GM12891 (cell line): Measurements from ENCODE around the gene RNF167.
A peak's percentile ranks its signal among the peaks of the same experiment; 100 is the strongest.

Experiments used
- DNase-seq: peaks from one replicate; pipeline ENCODE4 v3.0.0; 2011; ENCODE audit warnings: low spot score; ENCODE audit not compliant: insufficient read length
- FAIRE-seq: peaks from 2 replicates; lab custom pipeline; 2011; peaks lifted over from hg19 to GRCh38; lab: Jason Lieb, UNC
- PAX5 ChIP-seq: IDR thresholded peaks from 2 replicates; pipeline ENCODE4 v1.6.1; 2011; ENCODE audit warnings: low read length, moderate library complexity, mild to moderate bottlenecking; ENCODE audit not compliant: insufficient read depth, severe bottlenecking
- POLR2A ChIP-seq: IDR thresholded peaks from 2 replicates; pipeline ENCODE4 v1.6.1; 2011; ENCODE audit warnings: low read depth, low read length, control low read depth
- POLR2AphosphoS5 ChIP-seq: IDR thresholded peaks from 2 replicates; pipeline ENCODE4 v1.6.1; 2011; ENCODE audit warnings: low read depth, low read length, control low read depth
- POU2F2 ChIP-seq: IDR thresholded peaks from 2 replicates; pipeline ENCODE4 v1.6.1; 2011; ENCODE audit warnings: low read depth, mild to moderate bottlenecking, control low read depth, low read length, moderate library complexity
- SPI1 ChIP-seq: IDR thresholded peaks from 2 replicates; pipeline ENCODE4 v1.6.1; 2011; ENCODE audit warnings: low read depth, low read length, control low read depth
- TAF1 ChIP-seq: IDR thresholded peaks from 2 replicates; pipeline ENCODE4 v1.6.1; 2011; ENCODE audit warnings: low read depth, low read length, control low read depth

Gene RNF167

GRCh38 chr17:4987767-4988567, 47.9 kb downstream of the RNF167 start:
- FAIRE-seq (peak; percentile 71), DNase-seq (no peak)
- TF ChIP-seq POLR2AphosphoS5 (no peak), TAF1 (0 out of 2 replicates have a peak, but pooled peaks have one; percentile 4), POU2F2 (no peak), SPI1 (no peak), POLR2A (no peak; the same call in 1 of the 2 replicates), PAX5 (no peak)

DNA sequence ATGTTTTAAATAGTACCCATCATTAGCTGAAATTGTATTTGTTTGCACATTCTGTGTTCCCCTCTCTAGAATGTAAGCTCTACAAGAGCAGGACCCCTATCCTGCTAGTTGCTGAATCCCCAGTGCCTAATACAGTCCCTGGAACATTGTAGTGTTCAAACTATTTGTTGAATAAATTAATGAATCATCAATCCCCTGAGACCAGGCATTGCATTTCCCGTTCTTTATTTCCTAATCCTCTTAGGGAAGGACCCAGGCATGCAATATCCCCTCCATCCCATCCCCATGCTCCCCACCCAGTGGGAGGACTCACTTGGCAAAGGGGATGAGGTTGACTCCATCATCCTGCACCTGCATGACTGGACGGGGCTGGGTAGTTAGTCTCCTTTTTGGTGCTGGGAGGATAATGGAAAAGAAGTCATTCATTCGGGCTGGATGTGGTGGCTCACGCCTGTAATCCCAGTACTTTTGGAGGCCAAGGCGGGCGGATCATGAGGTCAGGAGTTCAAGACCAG, 54.1 kb downstream of the RNF167 start:
- DNase-seq (no peak), FAIRE-seq (no peak)
- no peak for TF ChIP-seq POU2F2
- TF ChIP-seq SPI1: no peak
- TF ChIP-seq TAF1: no peak
- TF ChIP-seq PAX5: no peak
- TF ChIP-seq POLR2AphosphoS5: no peak
- no peak for TF ChIP-seq POLR2A
